H1 (cell line): ENCODE measurements around the gene GRIFIN. TPM values are rescaled to one million over a fixed set of nuclear protein-coding genes. Genes with fewer than 3 reads are reported as not detected.

Experiments
- HDAC6 ChIP-seq: IDR thresholded peaks from one replicate; pipeline ENCODE4 v1.7.1; 2012; ENCODE audit warnings: low read depth, mild to moderate bottlenecking, inconsistent platforms, low read length, moderate library complexity
- JUN ChIP-seq: IDR thresholded peaks from 2 replicates; pipeline ENCODE4 v1.6.1; 2011; ENCODE audit warnings: low read depth, mild to moderate bottlenecking, improper control_type of control experiment, low read length
- JUND ChIP-seq: IDR thresholded peaks from 2 replicates; pipeline ENCODE4 v1.6.1; 2011; ENCODE audit warnings: mild to moderate bottlenecking, improper control_type of control experiment, low read length
- KDM5A ChIP-seq: fragments of 200-600 bp; IDR thresholded peaks from 2 replicates; pipeline ENCODE4 v1.7.1; 2012; ENCODE audit warnings: mild to moderate bottlenecking, low read length, inconsistent platforms, mixed read lengths
- POLR2A ChIP-seq, 2 experiments: IDR thresholded peaks; 1 replicate in 1 of 2; 2 replicates in 1 of 2; pipeline ENCODE4 v1.6.1; 2011; ENCODE audit warnings: low read depth in 2 of 2, low read length in 2 of 2, mild to moderate bottlenecking in 2 of 2; ENCODE audit errors: control extremely low read depth in 1 of 2
- RAD21 ChIP-seq, 2 experiments: IDR thresholded peaks in 1 of 2; conservative IDR thresholded peaks in 1 of 2; 2 replicates each; pipeline ENCODE4 v1.6.1; 2011; ENCODE audit warnings: low read depth in 2 of 2, low read length in 2 of 2, improper control_type of control experiment in 1 of 2, inconsistent platforms in 1 of 2, mild to moderate bottlenecking in 1 of 2, moderate library complexity in 1 of 2
- RXRA ChIP-seq: IDR thresholded peaks from 2 replicates; pipeline ENCODE4 v1.6.1; 2011; ENCODE audit warnings: low read depth, mild to moderate bottlenecking, low read length, moderate library complexity; ENCODE audit not compliant: insufficient read depth
- SIRT6 ChIP-seq: IDR thresholded peaks from one replicate; pipeline ENCODE4 v1.7.1; 2012; ENCODE audit warnings: low read length, inconsistent platforms
- SP4 ChIP-seq: IDR thresholded peaks from 2 replicates; pipeline ENCODE4 v1.6.1; 2012; ENCODE audit warnings: low read length, inconsistent platforms
- SRF ChIP-seq: IDR thresholded peaks from 2 replicates; pipeline ENCODE4 v1.6.1; 2011; ENCODE audit warnings: mild to moderate bottlenecking, low read depth, low read length, moderate library complexity
- SUZ12 ChIP-seq: fragments of 200-600 bp; sonication (generic); IDR thresholded peaks from 2 replicates; pipeline ENCODE4 v1.6.1; 2012; ENCODE audit warnings: mild to moderate bottlenecking, inconsistent platforms, low read length, moderate library complexity, mixed read lengths
- TAF1 ChIP-seq: IDR thresholded peaks from 2 replicates; pipeline ENCODE4 v1.6.1; 2011; ENCODE audit warnings: mild to moderate bottlenecking, low read depth, low read length
- polyA plus RNA-seq, 7 experiments: library from polyadenylated mRNA; depleted of rRNA in 3 of 7; stranded (reverse) in 5 of 7; unstranded in 2 of 7; fragments of >200 nt in 5 of 7; fragments of 200-250 nt in 2 of 7; gene quantifications; 1 replicate in 5 of 7; 2 replicates in 1 of 7; 4 replicates in 1 of 7; pipeline versions ENCODE4 v1.2.1 to v1.2.3, GENCODE V29; 2011 to 2013; ENCODE audit warnings: missing spikeins in 2 of 7, mixed read lengths in 2 of 7
- total RNA-seq: library from RNA; stranded (reverse); fragmentation: NEBNext Ultra II Directional; extraction: Animal tissue kit (Norgen Biotek cat#: 25700); gene quantifications from 2 replicates; pipeline ENCODE4 v1.2.1, GENCODE V29; 2021
- TF ChIP-seq, protein P1 (sequence below): fragments of 300-600 bp; sonication (generic); IDR thresholded peaks from 2 replicates; pipeline ENCODE4 v1.7.1; 2012; ENCODE audit warnings: low read length, moderate library complexity, mild to moderate bottlenecking, inconsistent platforms; ENCODE audit not compliant: insufficient replicate concordance

The GRIFIN gene
- total and polyA plus RNA-seq, 2 of the 8 experiments (the other 6 are each of a cell fraction or from before 2014, with no cell fraction given), result not detected

DNA sequence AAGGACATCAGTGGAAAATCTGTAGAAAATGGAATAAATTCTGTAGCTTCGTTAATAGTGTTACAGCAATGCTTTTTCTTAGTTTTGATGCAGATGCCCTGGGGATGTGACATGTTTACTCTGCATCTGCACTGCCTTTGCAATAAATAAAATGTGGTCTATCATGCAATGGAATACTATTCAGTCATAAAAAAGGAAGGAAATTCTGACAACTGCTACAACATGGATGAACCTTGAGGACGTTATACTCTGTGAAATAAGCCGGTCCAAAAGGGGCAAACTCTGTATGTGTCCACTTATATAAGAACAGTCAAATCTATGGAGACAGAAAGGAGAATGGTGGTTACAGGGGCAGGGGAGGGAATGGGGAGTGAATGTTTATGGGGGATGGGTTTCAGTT is 13.5 kb downstream of the GRIFIN start (continued):
- TF ChIP-seq, protein P1, sequence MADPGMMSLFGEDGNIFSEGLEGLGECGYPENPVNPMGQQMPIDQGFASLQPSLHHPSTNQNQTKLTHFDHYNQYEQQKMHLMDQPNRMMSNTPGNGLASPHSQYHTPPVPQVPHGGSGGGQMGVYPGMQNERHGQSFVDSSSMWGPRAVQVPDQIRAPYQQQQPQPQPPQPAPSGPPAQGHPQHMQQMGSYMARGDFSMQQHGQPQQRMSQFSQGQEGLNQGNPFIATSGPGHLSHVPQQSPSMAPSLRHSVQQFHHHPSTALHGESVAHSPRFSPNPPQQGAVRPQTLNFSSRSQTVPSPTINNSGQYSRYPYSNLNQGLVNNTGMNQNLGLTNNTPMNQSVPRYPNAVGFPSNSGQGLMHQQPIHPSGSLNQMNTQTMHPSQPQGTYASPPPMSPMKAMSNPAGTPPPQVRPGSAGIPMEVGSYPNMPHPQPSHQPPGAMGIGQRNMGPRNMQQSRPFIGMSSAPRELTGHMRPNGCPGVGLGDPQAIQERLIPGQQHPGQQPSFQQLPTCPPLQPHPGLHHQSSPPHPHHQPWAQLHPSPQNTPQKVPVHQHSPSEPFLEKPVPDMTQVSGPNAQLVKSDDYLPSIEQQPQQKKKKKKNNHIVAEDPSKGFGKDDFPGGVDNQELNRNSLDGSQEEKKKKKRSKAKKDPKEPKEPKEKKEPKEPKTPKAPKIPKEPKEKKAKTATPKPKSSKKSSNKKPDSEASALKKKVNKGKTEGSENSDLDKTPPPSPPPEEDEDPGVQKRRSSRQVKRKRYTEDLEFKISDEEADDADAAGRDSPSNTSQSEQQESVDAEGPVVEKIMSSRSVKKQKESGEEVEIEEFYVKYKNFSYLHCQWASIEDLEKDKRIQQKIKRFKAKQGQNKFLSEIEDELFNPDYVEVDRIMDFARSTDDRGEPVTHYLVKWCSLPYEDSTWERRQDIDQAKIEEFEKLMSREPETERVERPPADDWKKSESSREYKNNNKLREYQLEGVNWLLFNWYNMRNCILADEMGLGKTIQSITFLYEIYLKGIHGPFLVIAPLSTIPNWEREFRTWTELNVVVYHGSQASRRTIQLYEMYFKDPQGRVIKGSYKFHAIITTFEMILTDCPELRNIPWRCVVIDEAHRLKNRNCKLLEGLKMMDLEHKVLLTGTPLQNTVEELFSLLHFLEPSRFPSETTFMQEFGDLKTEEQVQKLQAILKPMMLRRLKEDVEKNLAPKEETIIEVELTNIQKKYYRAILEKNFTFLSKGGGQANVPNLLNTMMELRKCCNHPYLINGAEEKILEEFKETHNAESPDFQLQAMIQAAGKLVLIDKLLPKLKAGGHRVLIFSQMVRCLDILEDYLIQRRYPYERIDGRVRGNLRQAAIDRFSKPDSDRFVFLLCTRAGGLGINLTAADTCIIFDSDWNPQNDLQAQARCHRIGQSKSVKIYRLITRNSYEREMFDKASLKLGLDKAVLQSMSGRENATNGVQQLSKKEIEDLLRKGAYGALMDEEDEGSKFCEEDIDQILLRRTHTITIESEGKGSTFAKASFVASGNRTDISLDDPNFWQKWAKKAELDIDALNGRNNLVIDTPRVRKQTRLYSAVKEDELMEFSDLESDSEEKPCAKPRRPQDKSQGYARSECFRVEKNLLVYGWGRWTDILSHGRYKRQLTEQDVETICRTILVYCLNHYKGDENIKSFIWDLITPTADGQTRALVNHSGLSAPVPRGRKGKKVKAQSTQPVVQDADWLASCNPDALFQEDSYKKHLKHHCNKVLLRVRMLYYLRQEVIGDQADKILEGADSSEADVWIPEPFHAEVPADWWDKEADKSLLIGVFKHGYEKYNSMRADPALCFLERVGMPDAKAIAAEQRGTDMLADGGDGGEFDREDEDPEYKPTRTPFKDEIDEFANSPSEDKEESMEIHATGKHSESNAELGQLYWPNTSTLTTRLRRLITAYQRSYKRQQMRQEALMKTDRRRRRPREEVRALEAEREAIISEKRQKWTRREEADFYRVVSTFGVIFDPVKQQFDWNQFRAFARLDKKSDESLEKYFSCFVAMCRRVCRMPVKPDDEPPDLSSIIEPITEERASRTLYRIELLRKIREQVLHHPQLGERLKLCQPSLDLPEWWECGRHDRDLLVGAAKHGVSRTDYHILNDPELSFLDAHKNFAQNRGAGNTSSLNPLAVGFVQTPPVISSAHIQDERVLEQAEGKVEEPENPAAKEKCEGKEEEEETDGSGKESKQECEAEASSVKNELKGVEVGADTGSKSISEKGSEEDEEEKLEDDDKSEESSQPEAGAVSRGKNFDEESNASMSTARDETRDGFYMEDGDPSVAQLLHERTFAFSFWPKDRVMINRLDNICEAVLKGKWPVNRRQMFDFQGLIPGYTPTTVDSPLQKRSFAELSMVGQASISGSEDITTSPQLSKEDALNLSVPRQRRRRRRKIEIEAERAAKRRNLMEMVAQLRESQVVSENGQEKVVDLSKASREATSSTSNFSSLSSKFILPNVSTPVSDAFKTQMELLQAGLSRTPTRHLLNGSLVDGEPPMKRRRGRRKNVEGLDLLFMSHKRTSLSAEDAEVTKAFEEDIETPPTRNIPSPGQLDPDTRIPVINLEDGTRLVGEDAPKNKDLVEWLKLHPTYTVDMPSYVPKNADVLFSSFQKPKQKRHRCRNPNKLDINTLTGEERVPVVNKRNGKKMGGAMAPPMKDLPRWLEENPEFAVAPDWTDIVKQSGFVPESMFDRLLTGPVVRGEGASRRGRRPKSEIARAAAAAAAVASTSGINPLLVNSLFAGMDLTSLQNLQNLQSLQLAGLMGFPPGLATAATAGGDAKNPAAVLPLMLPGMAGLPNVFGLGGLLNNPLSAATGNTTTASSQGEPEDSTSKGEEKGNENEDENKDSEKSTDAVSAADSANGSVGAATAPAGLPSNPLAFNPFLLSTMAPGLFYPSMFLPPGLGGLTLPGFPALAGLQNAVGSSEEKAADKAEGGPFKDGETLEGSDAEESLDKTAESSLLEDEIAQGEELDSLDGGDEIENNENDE, result no peak
- no peak for TF ChIP-seq HDAC6
- no peak for TF ChIP-seq SUZ12
- TF ChIP-seq SIRT6, result no peak
- no peak for TF ChIP-seq POLR2A (IDR thresholded peaks at IDR 0.05; ENCODE audit: control extremely low read depth in 1 of 2, low read depth in 2 of 2, low read length in 2 of 2)
- TF ChIP-seq JUND, result no peak
- no peak for TF ChIP-seq SP4
- no peak for TF ChIP-seq JUN
- TF ChIP-seq KDM5A, result no peak
- no peak for TF ChIP-seq RXRA
- no peak for TF ChIP-seq TAF1
- TF ChIP-seq SRF, result no peak
- no peak for TF ChIP-seq RAD21 (IDR thresholded peaks at IDR 0.05 in 1 of 2, conservative IDR thresholded peaks at IDR 0.05 in 1 of 2; ENCODE audit: low read depth in 2 of 2, low read length in 2 of 2)
